Activated CD4-positive, alpha-beta memory T cell treated with anti-CD3 and anti-CD28 coated beads, Interleukin-2, amount 10 ng/mL, durations not matched to agents 7 days and 5 days (primary cell): Measurements from ENCODE around the gene TRIM27. TPM values are rescaled to one million over a fixed set of nuclear protein-coding genes. Genes with fewer than 3 reads are reported as not detected.
"Not testable (repeated sequence)": the region's sequence is repeated elsewhere in the genome, so short reads cannot be mapped to it uniquely, and the experiment has no call there.

Experiments
- CTCF ChIA-PET: fragments of 350-600 bp; sonication (Branson Sonifier 250); formaldehyde crosslinking; loops from one replicate; lab custom pipeline; 2021; ENCODE audit warnings: antibody characterized with exemption, inconsistent platforms; lab: Charles Lee
- POLR2A ChIA-PET: fragments of 350-600 bp; sonication (Branson Sonifier 250); formaldehyde crosslinking; loops from one replicate; lab custom pipeline; 2021; ENCODE audit warnings: antibody characterized with exemption; lab: Charles Lee
- DNase-seq: peaks from one replicate; pipeline ENCODE4 v3.0.0-alpha.2; 2020
- H3K27ac Mint-ChIP-seq: one replicate; pipeline ENCODE4 v1.8.0; 2021; ENCODE audit warnings: mild to moderate bottlenecking, mixed read lengths
- H3K27me3 Mint-ChIP-seq: one replicate; pipeline ENCODE4 v1.8.0; 2021; ENCODE audit warnings: mixed read lengths
- H3K36me3 Mint-ChIP-seq: one replicate; pipeline ENCODE4 v1.8.0; 2021; ENCODE audit warnings: low read depth, mixed read lengths
- H3K4me1 Mint-ChIP-seq: one replicate; pipeline ENCODE4 v1.8.0; 2021; ENCODE audit warnings: mixed read lengths
- H3K4me3 Mint-ChIP-seq: one replicate; pipeline ENCODE4 v1.8.0; 2021; ENCODE audit warnings: mild to moderate bottlenecking, mixed read lengths
- H3K9me3 Mint-ChIP-seq: one replicate; pipeline ENCODE4 v1.8.0; 2021; ENCODE audit warnings: mixed read lengths
- total RNA-seq, 2 experiments: library from RNA; stranded (reverse); gene quantifications; one replicate each; pipeline ENCODE4 v1.2.3, GENCODE V29; 2021

TRIM27 gene
- total RNA-seq, 2 experiments from 2014 or later, result 56.8 to 58.0 TPM

DNA sequence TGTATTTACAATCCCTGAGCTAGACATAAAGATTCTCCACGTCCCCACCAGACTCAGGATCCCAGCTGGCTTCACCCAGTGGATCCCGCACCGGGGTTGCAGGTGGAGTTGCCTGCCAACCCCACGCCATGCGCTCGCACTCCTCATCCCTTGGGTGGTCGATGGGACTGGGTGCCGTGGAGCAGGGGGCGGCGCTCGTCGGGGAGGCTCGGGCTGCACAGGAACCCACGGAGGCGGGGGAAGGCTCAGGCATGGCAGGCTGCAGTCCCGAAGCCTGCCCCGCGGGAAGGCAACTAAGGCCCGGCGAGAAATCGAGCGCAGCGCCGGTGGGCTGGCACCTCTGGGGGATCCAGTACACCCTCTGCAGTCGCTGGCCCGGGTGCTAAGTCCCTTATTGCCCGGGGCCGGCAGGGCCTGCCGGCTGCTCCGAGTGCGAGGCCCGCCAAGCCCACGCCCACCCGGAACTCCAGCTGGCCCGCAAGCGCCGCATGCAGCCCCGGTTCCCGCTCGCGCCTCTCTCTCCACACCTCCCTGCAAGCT lies 25.9 kb upstream of the TRIM27 start:
- H3K4me1 Mint-ChIP-seq, result peaks cover 21% of the 10 kb centered on the region
- H3K27ac Mint-ChIP-seq, CTCF ChIA-PET, H3K4me3 Mint-ChIP-seq, H3K36me3 Mint-ChIP-seq, DNase-seq, H3K27me3 Mint-ChIP-seq, H3K9me3 Mint-ChIP-seq: not testable (repeated sequence)
- POLR2A ChIA-PET, result interaction anchor here (0.6 kb wide), 1 partner anchor 807 kb away, joined by 3 read pairs; no protein-coding TSS in a partner anchor

DNA sequence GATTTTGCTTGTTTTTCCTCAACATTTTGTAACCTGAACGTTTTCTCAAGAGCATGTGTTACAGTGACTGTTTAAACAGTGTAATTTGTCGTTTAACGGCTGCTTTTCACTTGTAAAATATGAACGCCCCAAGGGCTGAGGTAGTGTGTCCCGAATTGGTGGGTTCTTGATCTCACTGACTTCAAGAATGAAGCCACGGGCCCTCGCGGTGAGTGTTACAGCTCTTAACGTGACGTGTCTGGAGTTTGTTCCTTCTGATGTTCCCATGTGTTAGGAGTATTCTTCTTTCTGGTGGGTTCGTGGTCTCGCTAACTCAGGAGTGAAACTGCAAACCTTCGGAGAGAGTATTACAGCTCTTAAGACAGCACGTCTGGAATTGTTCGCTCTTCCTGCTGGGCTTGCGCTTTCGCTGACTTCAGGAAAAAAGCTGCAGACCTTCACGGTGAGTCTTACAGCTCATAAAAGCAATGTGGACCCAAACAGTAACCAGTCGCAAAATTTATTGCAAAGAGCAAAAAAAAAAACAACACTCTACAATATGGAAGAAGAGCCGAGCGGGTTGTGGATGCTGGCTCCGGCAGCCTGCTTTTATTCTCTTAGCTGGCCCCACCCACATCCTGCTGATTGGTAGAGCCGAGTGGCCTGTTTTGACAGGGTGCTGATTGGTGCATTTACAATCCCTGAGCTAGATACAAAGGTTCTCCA lies 25.1 kb upstream of the TRIM27 start:
- ChIA-PET POLR2A (interaction anchor here (0.6 kb wide), 1 partner anchor 806 kb away, joined by 3 read pairs; no protein-coding TSS in a partner anchor), CTCF (interaction anchor here (0.6 kb wide), 1 partner anchor 582 kb away, joined by 3 read pairs; no protein-coding TSS in a partner anchor)
- DNase-seq, result no peak
- H3K4me3 Mint-ChIP-seq, result no peak overlapping the region
- H3K27me3 Mint-ChIP-seq, result peaks cover 3% of the 10 kb centered on the region
- no peak overlapping the region for H3K27ac Mint-ChIP-seq
- H3K4me1 Mint-ChIP-seq, result peaks cover 24% of the 10 kb centered on the region
- peaks cover 3% of the 10 kb centered on the region for H3K36me3 Mint-ChIP-seq
- H3K9me3 Mint-ChIP-seq, result no peaks in the 10 kb centered on the region

DNA sequence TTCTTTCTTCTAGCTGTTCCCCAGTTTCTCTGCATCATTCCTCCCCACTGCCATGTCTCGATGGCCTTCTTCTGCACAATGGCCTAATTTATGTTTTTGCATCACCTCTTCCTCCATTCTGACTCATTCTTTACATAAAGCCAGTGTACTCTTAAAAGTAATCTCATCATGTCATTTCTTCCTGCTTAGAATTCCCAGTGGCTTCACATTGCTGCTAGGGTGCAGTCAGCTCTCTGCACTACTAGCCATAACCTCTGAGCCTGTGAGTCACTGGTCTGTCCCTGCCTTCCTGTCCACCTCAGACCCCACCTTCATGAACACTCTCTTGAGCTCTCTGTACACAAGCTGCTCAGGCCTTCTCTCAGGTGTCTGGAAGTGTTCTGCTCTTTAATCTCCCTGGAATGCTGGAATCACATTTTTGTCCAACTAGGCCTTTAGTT lies 24.1 kb upstream of the TRIM27 start:
- H3K4me3 Mint-ChIP-seq, result no peak overlapping the region
- peaks cover 26% of the 10 kb centered on the region for H3K4me1 Mint-ChIP-seq
- H3K9me3 Mint-ChIP-seq, result no peaks in the 10 kb centered on the region
- no peak for DNase-seq
- H3K27me3 Mint-ChIP-seq, result no peaks in the 10 kb centered on the region
- no peak overlapping the region for H3K27ac Mint-ChIP-seq
- POLR2A ChIA-PET, result no interaction called here
- peaks cover 3% of the 10 kb centered on the region for H3K36me3 Mint-ChIP-seq
- CTCF ChIA-PET, result interaction anchor here (0.6 to 1.4 kb wide), 4 partner anchors 69 to 825 kb away, joined by 3 to 5 read pairs (median 4); no protein-coding TSS in a partner anchor

GRCh38 chr6:28947067-28947765 lies 23.4 kb upstream of the TRIM27 start:
- peaks cover 30% of the 10 kb centered on the region for H3K4me1 Mint-ChIP-seq
- peaks cover 3% of the 10 kb centered on the region for H3K36me3 Mint-ChIP-seq
- H3K9me3 Mint-ChIP-seq, result no peaks in the 10 kb centered on the region
- no peak overlapping the region for H3K27ac Mint-ChIP-seq
- DNase-seq, result no peak
- no peaks in the 10 kb centered on the region for H3K27me3 Mint-ChIP-seq
- ChIA-PET CTCF (interaction anchor here (0.7 to 1.4 kb wide), 3 partner anchors 69 to 110 kb away, joined by 3 to 5 read pairs (median 3); no protein-coding TSS in a partner anchor), POLR2A (no interaction called here)
- no peak overlapping the region for H3K4me3 Mint-ChIP-seq

DNA sequence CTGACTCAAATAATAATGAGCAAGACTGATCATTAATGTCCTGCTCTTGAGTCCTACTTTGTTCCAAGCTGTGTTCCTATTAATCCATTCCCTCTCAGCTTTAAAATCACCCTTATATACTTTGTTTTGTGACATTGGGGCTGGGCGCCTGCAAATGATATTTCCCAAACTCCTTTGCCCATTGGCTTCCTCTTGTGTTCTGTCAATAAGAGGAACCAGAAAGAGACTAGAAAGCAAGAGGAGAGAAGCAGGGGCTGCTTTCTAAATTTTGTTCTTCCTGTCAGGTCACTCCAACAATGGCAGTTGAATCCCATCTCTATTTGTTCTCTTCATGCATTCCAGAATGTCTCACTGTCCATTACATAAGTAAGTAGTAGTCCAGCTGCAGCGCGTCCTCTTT lies 21.6 kb upstream of the TRIM27 start:
- H3K36me3 Mint-ChIP-seq, result peaks cover 3% of the 10 kb centered on the region
- ChIA-PET POLR2A (interaction anchor here (0.6 to 1.9 kb wide), 4 partner anchors 22 to 108 kb away, joined by 3 to 6 read pairs (median 3); partner anchors contain the start of gene TRIM27), CTCF (interaction anchor here (1.0 to 1.4 kb wide), 2 partner anchors 71 to 107 kb away, joined by 3 read pairs; no protein-coding TSS in a partner anchor)
- no peak overlapping the region for H3K27ac Mint-ChIP-seq
- H3K4me3 Mint-ChIP-seq, result no peak overlapping the region
- no peaks in the 10 kb centered on the region for H3K9me3 Mint-ChIP-seq
- peaks cover 42% of the 10 kb centered on the region for H3K4me1 Mint-ChIP-seq
- no peak for DNase-seq
- no peaks in the 10 kb centered on the region for H3K27me3 Mint-ChIP-seq

DNA sequence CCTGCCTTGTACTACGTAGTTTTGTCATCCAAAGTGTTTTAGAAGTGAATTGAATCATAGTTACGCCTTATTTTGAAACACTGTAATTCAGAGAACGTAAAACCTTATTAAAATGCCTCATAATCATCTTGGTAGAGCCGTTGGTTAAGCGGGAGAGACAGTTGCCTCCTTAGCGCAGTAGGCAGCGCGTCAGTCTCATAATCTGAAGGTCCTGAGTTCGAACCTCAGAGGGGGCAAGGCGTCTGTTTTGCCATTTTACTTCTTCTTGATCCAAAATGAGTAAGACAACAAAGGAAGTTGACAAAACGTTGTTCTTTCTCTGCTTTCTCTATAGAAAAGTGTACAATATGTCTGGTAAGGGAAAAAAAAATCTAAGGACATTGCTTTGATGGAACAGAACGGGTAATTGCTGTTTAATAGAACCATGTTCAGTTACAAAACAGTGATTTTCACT lies 20.7 kb upstream of the TRIM27 start:
- no peaks in the 10 kb centered on the region for H3K27me3 Mint-ChIP-seq
- H3K4me1 Mint-ChIP-seq, result peaks cover 48% of the 10 kb centered on the region

GRCh38 chr6:28943557-28944411 lies 20.0 kb upstream of the TRIM27 start:
- Mint-ChIP-seq H3K36me3 (peaks cover 3% of the 10 kb centered on the region), H3K4me3 (peak overlapping the region; percentile 81), H3K27me3 (no peaks in the 10 kb centered on the region), H3K9me3 (no peaks in the 10 kb centered on the region), H3K4me1 (peaks cover 48% of the 10 kb centered on the region), H3K27ac (peak overlapping the region; percentile 88)
- POLR2A ChIA-PET, result interaction anchor here (0.7 to 1.0 kb wide), 3 partner anchors 20 to 106 kb away, joined by 3 to 4 read pairs (median 4); partner anchors contain the start of gene TRIM27
- DNase-seq, result peak; percentile 70
- CTCF ChIA-PET, result interaction anchor here (1.0 kb wide), 1 partner anchor 73 kb away, joined by 4 read pairs; no protein-coding TSS in a partner anchor

More for the DNA sequence above, 20.7 kb upstream of the TRIM27 start:
- CTCF ChIA-PET, result no interaction called here
- Mint-ChIP-seq H3K9me3 (no peaks in the 10 kb centered on the region), H3K27ac (peak overlapping the region; percentile 88), H3K36me3 (peaks cover 3% of the 10 kb centered on the region), H3K4me3 (peak overlapping the region; percentile 81)
- POLR2A ChIA-PET, result interaction anchor here (1.9 kb wide), 1 partner anchor 21 kb away, joined by 6 read pairs; the partner anchor contains the start of gene TRIM27
- DNase-seq, result peak; percentile 70

- peaks cover 3% of the 10 kb centered on the region for H3K36me3 Mint-ChIP-seq
These were observed 19.4 kb upstream of the TRIM27 start for GRCh38 chr6:28943223-28943556.

DNA sequence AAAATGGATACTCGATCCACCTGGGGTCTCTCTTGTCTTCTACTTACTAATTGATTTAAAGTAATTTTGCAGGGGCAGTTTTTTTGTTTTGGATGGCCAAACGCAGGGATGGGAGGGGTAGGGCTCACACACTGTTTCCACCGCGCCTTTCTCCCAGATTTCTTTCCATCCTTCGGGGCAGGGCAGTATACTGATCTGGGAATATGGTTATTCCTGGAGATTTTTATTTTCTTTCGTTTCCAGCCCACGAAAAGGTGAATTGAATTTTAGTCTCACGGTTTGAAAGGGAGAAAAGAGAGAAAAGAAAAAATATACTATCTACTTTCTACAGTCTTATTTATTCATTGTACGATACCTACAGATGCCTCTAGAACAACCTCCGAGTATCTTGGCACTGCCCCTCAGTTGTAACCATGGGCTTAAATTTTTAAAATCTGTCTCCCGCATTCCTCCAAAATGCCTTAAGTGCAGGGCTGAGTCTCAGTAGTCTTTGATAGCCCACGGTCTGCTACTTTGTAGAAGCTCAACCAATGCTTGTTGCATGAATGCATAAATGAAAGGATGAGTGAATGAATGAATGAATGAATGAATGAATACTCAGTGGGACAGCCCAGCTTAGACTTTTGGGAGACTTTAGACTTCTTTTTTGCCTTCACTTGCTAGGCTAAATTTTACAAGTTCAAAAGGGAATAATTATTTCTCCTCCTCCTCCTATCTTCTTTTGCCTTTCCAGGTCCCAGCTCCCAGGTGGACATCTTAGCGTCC lies 18.1 kb upstream of the TRIM27 start:
- H3K4me3 Mint-ChIP-seq, result peak overlapping the region; percentile 88
- peaks cover 3% of the 10 kb centered on the region for H3K36me3 Mint-ChIP-seq
- no peaks in the 10 kb centered on the region for H3K9me3 Mint-ChIP-seq
- DNase-seq, result no peak
- ChIA-PET CTCF (interaction anchor here (1.0 to 3.5 kb wide), 7 partner anchors 11 to 104 kb away, joined by 3 to 22 read pairs (median 8); partner anchors contain the start of gene TRIM27), POLR2A (interaction anchor here (1.2 to 6.4 kb wide), 7 partner anchors 19 to 105 kb away, joined by 3 to 88 read pairs (median 12); partner anchors contain the start of gene TRIM27)
- H3K27me3 Mint-ChIP-seq, result no peaks in the 10 kb centered on the region
- H3K4me1 Mint-ChIP-seq, result peaks cover 50% of the 10 kb centered on the region
- H3K27ac Mint-ChIP-seq, result peak overlapping the region; percentile 93

More at GRCh38 chr6:28943223-28943556, 19.4 kb upstream of the TRIM27 start:
- peak overlapping the region; percentile 81 for H3K4me3 Mint-ChIP-seq
- no peak for DNase-seq
- H3K27me3 Mint-ChIP-seq, result no peaks in the 10 kb centered on the region
- H3K9me3 Mint-ChIP-seq, result no peaks in the 10 kb centered on the region
- H3K4me1 Mint-ChIP-seq, result peaks cover 48% of the 10 kb centered on the region
- CTCF ChIA-PET, result interaction anchor here (1.0 kb wide), 1 partner anchor 73 kb away, joined by 4 read pairs; no protein-coding TSS in a partner anchor
- POLR2A ChIA-PET, result interaction anchor here (0.7 to 1.0 kb wide), 3 partner anchors 19 to 105 kb away, joined by 3 to 4 read pairs (median 4); partner anchors contain the start of gene TRIM27
- H3K27ac Mint-ChIP-seq, result peak overlapping the region; percentile 88

DNA sequence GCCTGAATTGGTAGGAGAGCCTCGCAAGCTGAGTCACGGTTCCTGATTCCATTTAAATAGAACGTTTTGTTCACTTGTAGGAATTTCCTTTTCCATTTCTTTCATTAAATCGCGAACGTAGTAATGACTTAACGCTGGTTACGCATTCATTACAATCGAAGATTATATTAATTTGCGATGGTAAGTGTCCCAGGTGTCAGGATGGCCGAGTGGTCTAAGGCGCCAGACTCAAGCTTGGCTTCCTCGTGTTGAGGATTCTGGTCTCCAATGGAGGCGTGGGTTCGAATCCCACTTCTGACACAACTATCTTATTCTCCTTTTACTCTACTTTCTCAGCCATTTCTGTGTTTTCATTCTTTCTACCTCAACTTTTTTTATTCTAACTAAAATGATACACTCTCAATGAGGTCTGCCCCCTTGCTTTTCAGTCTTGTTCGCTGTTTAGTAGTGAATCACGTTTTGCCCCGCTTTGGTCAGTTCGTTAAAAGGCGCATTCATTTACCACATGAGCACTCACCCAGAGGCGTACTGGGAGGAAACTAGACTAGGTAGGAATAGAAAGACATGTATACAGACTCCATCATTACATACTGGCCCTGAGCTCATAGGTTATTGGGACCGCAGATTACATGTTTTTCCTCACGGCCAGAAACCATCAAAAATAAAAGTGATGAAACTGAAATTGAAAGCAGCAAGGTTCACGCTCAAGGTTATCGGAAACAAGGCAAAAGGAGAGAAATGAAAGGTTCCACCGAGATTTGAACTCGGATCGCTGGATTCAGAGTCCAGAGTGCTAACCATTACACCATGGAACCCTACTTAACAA lies 17.3 kb upstream of the TRIM27 start:
- POLR2A ChIA-PET, result interaction anchor here (0.8 to 6.4 kb wide), 15 partner anchors 12 to 1133 kb away, joined by 3 to 88 read pairs (median 4); partner anchors contain the start of gene TRIM27
- CTCF ChIA-PET, result interaction anchor here (1.0 to 3.5 kb wide), 9 partner anchors 12 to 103 kb away, joined by 3 to 22 read pairs (median 5); partner anchors contain the start of gene TRIM27
- peak overlapping the region; percentile 88 for H3K4me3 Mint-ChIP-seq

More for the DNA sequence above, 17.3 kb upstream of the TRIM27 start:
- DNase-seq, result peak; percentile 78
- Mint-ChIP-seq H3K9me3 (no peaks in the 10 kb centered on the region), H3K27me3 (no peaks in the 10 kb centered on the region), H3K27ac (peak overlapping the region; percentile 93), H3K4me1 (peaks cover 51% of the 10 kb centered on the region), H3K36me3 (peaks cover 3% of the 10 kb centered on the region)
